Measurements from ENCODE around the gene DLG2.
"Not testable (repeated sequence)": the region's sequence is repeated elsewhere in the genome, so short reads cannot be mapped to it uniquely, and the experiment has no call there.

The DLG2 gene

DNA sequence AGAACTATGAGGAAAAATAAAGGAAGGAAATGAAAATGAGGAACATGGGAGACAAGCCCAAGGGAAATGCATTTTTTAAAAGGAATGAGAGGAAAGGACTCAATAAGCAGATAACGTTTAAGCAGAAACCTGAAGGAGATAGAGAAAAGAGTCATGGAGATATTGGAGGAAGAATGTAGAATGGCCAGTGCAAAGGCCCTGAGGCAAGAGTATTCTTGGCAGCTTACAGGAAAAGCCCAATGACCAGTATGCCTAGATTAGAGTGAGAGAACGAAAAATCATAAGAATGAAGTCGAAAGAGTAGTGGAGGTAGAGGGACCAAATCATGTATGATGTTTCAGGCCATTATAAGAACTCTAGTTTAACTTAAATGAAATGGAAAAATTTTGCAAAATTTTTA lies 220.3 kb downstream of the DLG2 start:
- peaks cover 2% of the 10 kb centered on the region for H3K9me3 Mint-ChIP-seq
- no peak for DNase-seq
- TF ChIP-seq, protein P1, sequence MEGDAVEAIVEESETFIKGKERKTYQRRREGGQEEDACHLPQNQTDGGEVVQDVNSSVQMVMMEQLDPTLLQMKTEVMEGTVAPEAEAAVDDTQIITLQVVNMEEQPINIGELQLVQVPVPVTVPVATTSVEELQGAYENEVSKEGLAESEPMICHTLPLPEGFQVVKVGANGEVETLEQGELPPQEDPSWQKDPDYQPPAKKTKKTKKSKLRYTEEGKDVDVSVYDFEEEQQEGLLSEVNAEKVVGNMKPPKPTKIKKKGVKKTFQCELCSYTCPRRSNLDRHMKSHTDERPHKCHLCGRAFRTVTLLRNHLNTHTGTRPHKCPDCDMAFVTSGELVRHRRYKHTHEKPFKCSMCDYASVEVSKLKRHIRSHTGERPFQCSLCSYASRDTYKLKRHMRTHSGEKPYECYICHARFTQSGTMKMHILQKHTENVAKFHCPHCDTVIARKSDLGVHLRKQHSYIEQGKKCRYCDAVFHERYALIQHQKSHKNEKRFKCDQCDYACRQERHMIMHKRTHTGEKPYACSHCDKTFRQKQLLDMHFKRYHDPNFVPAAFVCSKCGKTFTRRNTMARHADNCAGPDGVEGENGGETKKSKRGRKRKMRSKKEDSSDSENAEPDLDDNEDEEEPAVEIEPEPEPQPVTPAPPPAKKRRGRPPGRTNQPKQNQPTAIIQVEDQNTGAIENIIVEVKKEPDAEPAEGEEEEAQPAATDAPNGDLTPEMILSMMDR (IDR thresholded peaks at IDR 0.05) = no peak
- no peaks in the 10 kb centered on the region for H3K4me1 Mint-ChIP-seq
- no peak overlapping the region for H3K4me3 Mint-ChIP-seq
- H3K27ac Mint-ChIP-seq = no peak overlapping the region
- H3K36me3 Mint-ChIP-seq (ENCODE audit: low read depth) = no peaks in the 10 kb centered on the region
- no peaks in the 10 kb centered on the region for H3K27me3 Mint-ChIP-seq (ENCODE audit: low read depth, poor library complexity)

- H3K4me3 Mint-ChIP-seq = no peak overlapping the region
These were observed 220.8 kb downstream of the DLG2 start for GRCh38 chr11:85406316-85406715.

DNA sequence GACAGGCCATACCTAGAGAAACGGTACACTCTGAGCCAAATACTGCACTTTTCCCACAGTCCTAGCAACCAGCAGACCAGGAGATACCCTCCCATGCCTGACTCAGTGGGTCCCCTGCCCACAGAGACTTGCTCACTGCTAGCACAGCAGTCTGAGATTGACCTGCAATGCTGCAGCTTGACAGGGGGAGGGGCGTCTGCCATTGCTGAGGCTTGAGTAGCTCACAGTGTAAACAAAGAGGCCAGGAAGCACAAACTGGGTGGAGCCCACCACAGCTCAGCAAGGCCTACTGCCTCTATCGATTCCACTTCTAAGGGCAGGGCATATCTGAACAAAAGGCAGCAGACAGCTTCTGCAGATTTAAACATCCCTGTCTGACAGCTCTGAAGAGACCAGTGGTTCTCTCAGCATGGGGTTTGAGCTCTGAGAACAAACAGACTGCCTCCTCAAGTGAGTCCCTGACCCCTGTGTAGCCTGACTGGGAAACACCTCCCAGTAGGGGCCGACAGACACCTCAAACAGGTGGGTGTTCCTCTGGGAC lies 231.6 kb downstream of the DLG2 start:
- not testable (repeated sequence) for H3K4me1 Mint-ChIP-seq; DNase-seq; H3K36me3 Mint-ChIP-seq (ENCODE audit: low read depth); H3K27me3 Mint-ChIP-seq (ENCODE audit: low read depth, poor library complexity); H3K4me3 Mint-ChIP-seq; H3K27ac Mint-ChIP-seq
- peaks cover 19% of the 10 kb centered on the region for H3K9me3 Mint-ChIP-seq

More at GRCh38 chr11:85406316-85406715, 220.8 kb downstream of the DLG2 start:
- no peaks in the 10 kb centered on the region for H3K27me3 Mint-ChIP-seq (ENCODE audit: low read depth, poor library complexity)
- no peaks in the 10 kb centered on the region for H3K4me1 Mint-ChIP-seq
- no peak for DNase-seq
- TF ChIP-seq, protein P1 (IDR thresholded peaks at IDR 0.05) = no peak
- peak overlapping the region; percentile 34 for H3K27ac Mint-ChIP-seq
- H3K9me3 Mint-ChIP-seq = peaks cover 7% of the 10 kb centered on the region
- no peaks in the 10 kb centered on the region for H3K36me3 Mint-ChIP-seq (ENCODE audit: low read depth)

- no peak for DNase-seq
- H3K27me3 Mint-ChIP-seq (ENCODE audit: low read depth, poor library complexity) = peaks cover under 1% of the 10 kb centered on the region
- no peaks in the 10 kb centered on the region for H3K4me1 Mint-ChIP-seq
- H3K9me3 Mint-ChIP-seq = peaks cover 16% of the 10 kb centered on the region
- H3K4me3 Mint-ChIP-seq = no peak overlapping the region
- no peak overlapping the region for H3K27ac Mint-ChIP-seq
- no peaks in the 10 kb centered on the region for H3K36me3 Mint-ChIP-seq (ENCODE audit: low read depth)
- TF ChIP-seq, protein P1 (IDR thresholded peaks at IDR 0.05) = no peak
These were observed 232.9 kb downstream of the DLG2 start for GRCh38 chr11:85394283-85394682.

DNA sequence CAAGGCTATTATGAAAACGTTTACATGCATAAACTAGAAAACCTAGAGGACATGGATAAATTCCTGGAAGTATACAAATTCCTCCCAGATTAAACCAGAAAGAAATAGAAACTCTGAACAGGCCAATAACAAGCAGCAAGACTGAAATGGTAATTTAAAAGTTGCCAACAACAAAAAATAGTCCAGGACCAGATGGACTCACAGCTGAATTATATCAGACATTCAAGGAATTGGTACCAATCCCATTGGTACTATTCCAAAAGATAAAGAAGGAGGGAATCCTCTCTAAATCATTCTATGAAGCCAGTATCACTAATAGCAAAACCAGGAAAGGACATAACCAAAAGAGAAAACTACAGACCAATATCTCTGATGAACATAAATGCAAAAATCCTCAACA lies 236.0 kb downstream of the DLG2 start:
- H3K36me3 Mint-ChIP-seq (ENCODE audit: low read depth) = no peaks in the 10 kb centered on the region
- peaks cover 4% of the 10 kb centered on the region for H3K27me3 Mint-ChIP-seq (ENCODE audit: low read depth, poor library complexity)
- H3K4me3 Mint-ChIP-seq = no peak overlapping the region

GRCh38 chr11:85385547-85385946 lies 241.6 kb downstream of the DLG2 start:
- no peaks in the 10 kb centered on the region for H3K4me1 Mint-ChIP-seq
- H3K9me3 Mint-ChIP-seq = no peaks in the 10 kb centered on the region
- H3K27ac Mint-ChIP-seq = no peak overlapping the region
- H3K27me3 Mint-ChIP-seq (ENCODE audit: low read depth, poor library complexity) = peaks cover 4% of the 10 kb centered on the region
- no peak overlapping the region for H3K4me3 Mint-ChIP-seq
- H3K36me3 Mint-ChIP-seq (ENCODE audit: low read depth) = no peaks in the 10 kb centered on the region
- TF ChIP-seq, protein P1 (IDR thresholded peaks at IDR 0.05) = no peak
- no peak for DNase-seq

More for the DNA sequence above, 236.0 kb downstream of the DLG2 start:
- no peak for DNase-seq
- TF ChIP-seq, protein P1 (IDR thresholded peaks at IDR 0.05) = no peak
- Mint-ChIP-seq H3K4me1 (no peaks in the 10 kb centered on the region), H3K27ac (no peak overlapping the region), H3K9me3 (peaks cover 3% of the 10 kb centered on the region)

All from nephron progenitor cell (in vitro differentiated cells).